ENCODE results near the gene SEPTIN7.
A peak's percentile ranks its signal among the peaks of the same experiment; 100 is the strongest.
"Not testable (repeated sequence)": the region's sequence is repeated elsewhere in the genome, so short reads cannot be mapped to it uniquely, and the experiment has no call there.

Gene SEPTIN7

GRCh38 chr7:35800718-35801391 lies at the start of gene SEPTIN7:
Gene SEPTIN7 (plus strand): TSS chr7:35801057. CDS start chr7:35801210, 153 bp downstream.
- DNase-seq: peak; percentile 98

- DNase-seq: no peak
Observed at GRCh38 chr7:35752742-35753141, 48.1 kb upstream of the SEPTIN7 start.

GRCh38 chr7:35753761-35754603 lies 46.9 kb upstream of the SEPTIN7 start:
- no peak for DNase-seq

- no peak for DNase-seq
Observed at GRCh38 chr7:35754741-35755140, 46.1 kb upstream of the SEPTIN7 start.

GRCh38 chr7:35755711-35756110 lies 45.1 kb upstream of the SEPTIN7 start:
- DNase-seq: no peak

- DNase-seq: not testable (repeated sequence)
Observed at GRCh38 chr7:35756453-35756852, 44.4 kb upstream of the SEPTIN7 start.

GRCh38 chr7:35757574-35757973 lies 43.3 kb upstream of the SEPTIN7 start:
- DNase-seq: no peak

GRCh38 chr7:35758421-35758820 lies 42.4 kb upstream of the SEPTIN7 start:
- no peak for DNase-seq

GRCh38 chr7:35760143-35760745 lies 40.6 kb upstream of the SEPTIN7 start:
- DNase-seq: no peak

GRCh38 chr7:35761871-35762677 lies 38.8 kb upstream of the SEPTIN7 start:
- DNase-seq: no peak

- DNase-seq: no peak
Observed at GRCh38 chr7:35762781-35763180, 38.1 kb upstream of the SEPTIN7 start.

GRCh38 chr7:35768346-35768745 lies 32.5 kb upstream of the SEPTIN7 start:
- no peak for DNase-seq

GRCh38 chr7:35771776-35772175 lies 29.1 kb upstream of the SEPTIN7 start:
- no peak for DNase-seq

GRCh38 chr7:35773994-35774393 lies 26.9 kb upstream of the SEPTIN7 start:
- no peak for DNase-seq

- peak; percentile 63 for DNase-seq
Observed at GRCh38 chr7:35776686-35777085, 24.2 kb upstream of the SEPTIN7 start.

- DNase-seq: peak; percentile 75
Observed at GRCh38 chr7:35777121-35777520, 23.7 kb upstream of the SEPTIN7 start.

GRCh38 chr7:35780070-35780469 lies 20.8 kb upstream of the SEPTIN7 start:
- DNase-seq: no peak

GRCh38 chr7:35781200-35781701 lies 19.6 kb upstream of the SEPTIN7 start:
- DNase-seq: no peak

- DNase-seq: no peak
Observed at GRCh38 chr7:35781767-35782515, 18.9 kb upstream of the SEPTIN7 start.

GRCh38 chr7:35784332-35784731 lies 16.5 kb upstream of the SEPTIN7 start:
- DNase-seq: no peak

GRCh38 chr7:35785250-35785649 lies 15.6 kb upstream of the SEPTIN7 start:
- no peak for DNase-seq

GRCh38 chr7:35787925-35788324 lies 12.9 kb upstream of the SEPTIN7 start:
- no peak for DNase-seq
